Measurements from ENCODE around the gene HBEGF.

DNA sequence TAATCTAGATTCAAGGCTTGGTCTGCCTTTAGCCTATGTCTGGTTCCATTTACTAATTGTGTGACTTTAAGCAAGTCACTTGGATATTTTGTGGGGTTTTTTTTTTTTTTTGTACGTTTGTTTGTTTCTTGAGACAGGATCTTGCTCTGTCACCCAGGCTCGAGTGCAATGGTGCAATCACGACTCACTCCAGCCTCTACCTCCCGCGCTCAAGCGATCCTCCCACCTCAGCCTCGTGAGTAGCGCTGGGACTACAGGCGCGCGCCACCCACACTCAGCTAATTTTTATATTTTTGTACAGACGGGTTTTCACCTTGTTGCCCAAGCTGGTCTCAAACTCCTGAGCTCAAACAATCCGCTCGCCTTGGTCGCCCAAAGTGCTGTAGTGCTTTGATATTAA is 42.4 kb downstream of the HBEGF start:
- no peak for TF ChIP-seq POLR2A (IDR thresholded peaks at IDR 0.05)
- no peak for TF ChIP-seq CTCF (IDR thresholded peaks at IDR 0.05)
